A673 (cell line): ENCODE results near the gene TIGAR. TPM values are rescaled to one million over a fixed set of nuclear protein-coding genes. Genes with fewer than 3 reads are reported as not detected.

Source experiments
- BruUV-seq: library from RNA; stranded (reverse); fragments of 400-500 nt; replicated peaks from 2 replicates; lab custom pipeline; 2021; lab: Mats Ljungman, UMichigan
- CTCF ChIA-PET: fragments of 300-600 bp; sonication (Branson Sonifier 250); formaldehyde crosslinking; loops from one replicate; lab custom pipeline; 2022; ENCODE audit warnings: antibody characterized with exemption; lab: Charles Lee
- POLR2A ChIA-PET: fragments of 300-600 bp; sonication (Branson Sonifier 250); formaldehyde crosslinking; loops from one replicate; lab custom pipeline; 2022; ENCODE audit warnings: antibody characterized with exemption; ENCODE audit not compliant: low non-redundant PET; lab: Charles Lee
- DNase-seq: peaks from one replicate; pipeline ENCODE4 v3.0.0-alpha.2; 2015; ENCODE audit warnings: low spot score
- H3K27ac ChIP-seq: fragments of 200-600 bp; sonication (generic); 2 replicates; pipeline ENCODE4 v1.5.1; 2016; ENCODE audit warnings: mixed run types, low read depth, mild to moderate bottlenecking, mixed read lengths, antibody characterized with exemption, low read length; ENCODE audit not compliant: poor library complexity, severe bottlenecking
- H3K27me3 ChIP-seq: fragments of 200-600 bp; sonication (generic); replicated peaks from 2 replicates; pipeline ENCODE4 v1.6.1; 2017; ENCODE audit warnings: mixed run types, low read depth, mild to moderate bottlenecking, mixed read lengths, antibody characterized with exemption, low read length; ENCODE audit not compliant: insufficient read depth, poor library complexity
- H3K36me3 ChIP-seq: fragments of 200-600 bp; sonication (generic); 2 replicates; pipeline ENCODE4 v1.6.1; 2016; ENCODE audit warnings: mixed run types, mild to moderate bottlenecking, mixed read lengths, antibody characterized with exemption, low read length; ENCODE audit not compliant: insufficient read depth, poor library complexity, severe bottlenecking
- H3K4me1 ChIP-seq: fragments of 200-600 bp; sonication (generic); 2 replicates; pipeline ENCODE4 v1.6.1; 2017; ENCODE audit warnings: mixed run types, mild to moderate bottlenecking, mixed read lengths, antibody characterized with exemption, low read length; ENCODE audit not compliant: insufficient read depth, poor library complexity, severe bottlenecking
- H3K4me3 ChIP-seq: fragments of 200-600 bp; sonication (generic); 2 replicates; pipeline ENCODE4 v1.5.1; 2016; ENCODE audit warnings: low read depth, mixed run types, mild to moderate bottlenecking, mixed read lengths, low read length; ENCODE audit not compliant: poor library complexity, severe bottlenecking
- H3K9me3 ChIP-seq: fragments of 200-600 bp; sonication (generic); 2 replicates; pipeline ENCODE4 v1.6.1; 2016; ENCODE audit warnings: mixed run types, low read depth, mild to moderate bottlenecking, mixed read lengths, antibody characterized with exemption, low read length; ENCODE audit not compliant: poor library complexity, severe bottlenecking
- CTCF ChIP-seq: fragments of 300-800, 200-600 bp; sonication (generic); conservative IDR thresholded peaks from 2 replicates; pipeline ENCODE4 v1.5.1; 2017; ENCODE audit warnings: low read depth, mild to moderate bottlenecking, antibody characterized with exemption, low read length, moderate library complexity, mixed read lengths
- EZH2 ChIP-seq: fragments of 200-600 bp; sonication (generic); IDR thresholded peaks from 2 replicates; pipeline ENCODE4 v1.6.1; 2017; ENCODE audit warnings: borderline replicate concordance, low read depth, mild to moderate bottlenecking, mixed read lengths, antibody characterized with exemption, low read length; ENCODE audit not compliant: poor library complexity, severe bottlenecking
- intact Hi-C: fragments of 100-400 bp; cut with micrococcal nuclease; formaldehyde crosslinking; loops from one replicate; pipeline ENCODE4 v1.10.0; 2022; ENCODE audit not compliant: unreplicated experiment
- total RNA-seq: library from RNA; stranded (reverse); gene quantifications from 2 replicates; pipeline ENCODE4 v1.2.3, GENCODE V29; 2021

TIGAR gene
- total RNA-seq, 1 experiment from 2014 or later, result 15.5 TPM

- H3K4me3 ChIP-seq, result no peak overlapping the region
- no peak for TF ChIP-seq EZH2
- TF ChIP-seq CTCF, result no peak
- DNase-seq, result no peak
- CTCF ChIA-PET, result no interaction called here
- peaks cover 41% of the 10 kb centered on the region for H3K27me3 ChIP-seq
- H3K4me1 ChIP-seq, result no peaks in the 10 kb centered on the region
- no TSS peak for BruUV-seq
- H3K27ac ChIP-seq, result no peak overlapping the region
- H3K36me3 ChIP-seq, result no peaks in the 10 kb centered on the region
- no peaks in the 10 kb centered on the region for H3K9me3 ChIP-seq
- intact Hi-C loops, result no loop called here
- POLR2A ChIA-PET, result no interaction called here
Observed at GRCh38 chr12:4402996-4403395, 82.0 kb downstream of the TIGAR start.

Other genes starting within 250 kb of the TIGAR start
- 2.0 and 2.6 TPM in 2 replicates for gene CCND2, start 47.5 kb upstream of the TIGAR start, total RNA-seq
- not detected in 2 replicates for gene FGF23, start 58.5 kb downstream of the TIGAR start, total RNA-seq
- gene FGF6, start 124.6 kb downstream of the TIGAR start, total RNA-seq, result not detected in 2 replicates
- 58.9 and 62.5 TPM in 2 replicates for gene RAD51AP1, start 217.7 kb downstream of the TIGAR start, total RNA-seq
- 23.7 and 30.8 TPM in 2 replicates for gene DYRK4, start 241.0 kb downstream of the TIGAR start, total RNA-seq